HCT116 (cell line): ENCODE measurements around the gene SH2D3C. TPM values are rescaled to one million over a fixed set of nuclear protein-coding genes. Genes with fewer than 3 reads are reported as not detected.

Experiments used
- ATAC-seq: fragments of 200-7000 bp; cut with Tn5 transposase; 2 replicates; pipeline ENCODE4 v1.9.1; 2020; ENCODE audit warnings: mild to moderate bottlenecking, moderate library complexity
- BruUV-seq: library from RNA; stranded (reverse); fragments of 400-500 nt; replicated peaks from 2 replicates; lab custom pipeline; 2021; lab: Mats Ljungman, UMichigan
- CTCF ChIA-PET: fragments of 300-600 bp; sonication (Branson Sonifier 250); formaldehyde crosslinking; loops from one replicate; lab custom pipeline; 2021; ENCODE audit warnings: antibody characterized with exemption; lab: Charles Lee
- POLR2A ChIA-PET: fragments of 300-600, 350-600 bp; sonication (Branson Sonifier 250); formaldehyde crosslinking; loops from one replicate; lab custom pipeline; 2021; ENCODE audit warnings: antibody characterized with exemption; lab: Charles Lee
- RAD21 ChIA-PET, 2 experiments: fragments of 300-600 bp; sonication (Branson Sonifier 250); formaldehyde crosslinking; loops; one replicate each; lab custom pipeline; 2023; ENCODE audit warnings: low total read pairs in 2 of 2; ENCODE audit not compliant: uncharacterized antibody in 2 of 2, unreplicated experiment in 2 of 2, low non-redundant PET in 1 of 2; lab: Charles Lee
- DNase-seq: peaks from one replicate; pipeline ENCODE4 v3.0.0-alpha.2; 2010; ENCODE audit warnings: low read depth, low spot score
- H2AFZ ChIP-seq: fragments of 200-600 bp; shearing (Covaris generic), sonication (generic); 2 replicates; pipeline ENCODE4 v1.6.1; 2017; ENCODE audit warnings: low read depth, mixed run types, mixed read lengths, antibody characterized with exemption, low read length; ENCODE audit not compliant: poor library complexity, severe bottlenecking
- H3K27ac ChIP-seq: 2 replicates; pipeline ENCODE4 v1.5.1; 2012; ENCODE audit warnings: low read depth, low read length
- H3K27me3 ChIP-seq: fragments of 200-600 bp; sonication (generic); 2 replicates; pipeline ENCODE4 v1.6.1; 2016; ENCODE audit warnings: mixed run types, low read length, mixed read lengths; ENCODE audit not compliant: insufficient read depth
- H3K36me3 ChIP-seq, 2 experiments: fragments of 200-500 bp in 1 of 2; fragments of 200-600 bp in 1 of 2; sonication (Bioruptor generic) in 1 of 2; sonication (generic) in 1 of 2; 2 replicates each; pipeline versions ENCODE4 v1.5.1 to v1.6.1; 2014 to 2016; ENCODE audit warnings: low read length in 2 of 2, inconsistent platforms in 1 of 2, mixed read lengths in 1 of 2, mixed run types in 1 of 2; ENCODE audit not compliant: insufficient read depth in 2 of 2, control insufficient read depth in 1 of 2
- H3K4me1 ChIP-seq, 2 experiments: fragments of 200-600 bp in 1 of 2; sonication (generic) in 1 of 2; 2 replicates each; pipeline versions ENCODE4 v1.5.1 to v1.6.1; 2012 to 2017; ENCODE audit warnings: low read length in 2 of 2, inconsistent platforms in 1 of 2, mild to moderate bottlenecking in 1 of 2, mixed read lengths in 1 of 2, mixed run types in 1 of 2, moderate library complexity in 1 of 2; ENCODE audit not compliant: insufficient read depth in 2 of 2, control insufficient read depth in 1 of 2
- H3K4me2 ChIP-seq: fragments of 200-600 bp; sonication (generic); 2 replicates; pipeline ENCODE4 v1.6.1; 2017; ENCODE audit warnings: mixed run types, low read length, mixed read lengths
- H3K4me3 ChIP-seq, 2 experiments: fragments of 200-600 bp in 1 of 2; sonication (generic) in 1 of 2; replicated peaks in 1 of 2; 2 replicates each; pipeline ENCODE4 v1.5.1; 2011 to 2016; ENCODE audit warnings: low read length in 2 of 2, control low read depth in 1 of 2, low read depth in 1 of 2, mild to moderate bottlenecking in 1 of 2, mixed read lengths in 1 of 2, mixed run types in 1 of 2
- H3K79me2 ChIP-seq: fragments of 200-600 bp; sonication (generic); 2 replicates; pipeline ENCODE4 v1.6.1; 2017; ENCODE audit warnings: mild to moderate bottlenecking, mixed run types, low read length, moderate library complexity, mixed read lengths; ENCODE audit not compliant: insufficient read depth
- H3K9ac ChIP-seq: fragments of 200-600 bp; sonication (generic); 2 replicates; pipeline ENCODE4 v1.6.1; 2016; ENCODE audit warnings: low read length, mixed read lengths
- H3K9me2 ChIP-seq: fragments of 200-600 bp; sonication (generic), shearing (Covaris generic); 2 replicates; pipeline ENCODE4 v1.6.1; 2017; ENCODE audit warnings: mixed run types, mild to moderate bottlenecking, moderate library complexity; ENCODE audit not compliant: insufficient read depth
- H3K9me3 ChIP-seq, 2 experiments: fragments of 200-500 bp in 1 of 2; fragments of 200-600 bp in 1 of 2; sonication (Bioruptor generic) in 1 of 2; sonication (generic) in 1 of 2; 2 replicates each; pipeline ENCODE4 v1.6.1; 2014 to 2017; ENCODE audit warnings: low read length in 2 of 2, mixed read lengths in 2 of 2, inconsistent platforms in 1 of 2, low read depth in 1 of 2, mild to moderate bottlenecking in 1 of 2, mixed run types in 1 of 2, moderate library complexity in 1 of 2; ENCODE audit not compliant: control insufficient read depth in 1 of 2, insufficient read depth in 1 of 2
- H4K20me1 ChIP-seq: fragments of 200-600 bp; sonication (generic), shearing (Covaris generic); 2 replicates; pipeline ENCODE4 v1.6.1; 2017; ENCODE audit warnings: mixed run types, mild to moderate bottlenecking, moderate library complexity; ENCODE audit not compliant: insufficient read depth
- CEBPB ChIP-seq: IDR thresholded peaks from 2 replicates; pipeline ENCODE4 v1.6.1; 2012; ENCODE audit warnings: low read depth
- EGR1 ChIP-seq: IDR thresholded peaks from 2 replicates; pipeline ENCODE4 v1.6.1; 2012; ENCODE audit warnings: low read depth
- ELF1 ChIP-seq: IDR thresholded peaks from 2 replicates; pipeline ENCODE4 v1.6.1; 2012; ENCODE audit warnings: low read depth, borderline replicate concordance
- EZH2 ChIP-seq: fragments of 200-600 bp; sonication (generic); IDR thresholded peaks from 2 replicates; pipeline ENCODE4 v1.6.1; 2017; ENCODE audit warnings: antibody characterized with exemption, mixed run types
- EZH2phosphoT487 ChIP-seq: fragments of 200-600 bp; IDR thresholded peaks from 2 replicates; pipeline ENCODE4 v1.6.1; 2018; ENCODE audit warnings: antibody characterized with exemption, borderline replicate concordance
- FOSL1 ChIP-seq: IDR thresholded peaks from 2 replicates; pipeline ENCODE4 v1.6.1; 2012; ENCODE audit warnings: low read depth
- JUND ChIP-seq: IDR thresholded peaks from 2 replicates; pipeline ENCODE4 v1.6.1; 2012
- SIN3A ChIP-seq: IDR thresholded peaks from 2 replicates; pipeline ENCODE4 v1.6.1; 2012; ENCODE audit warnings: low read depth
- SP1 ChIP-seq: IDR thresholded peaks from 2 replicates; pipeline ENCODE4 v1.6.1; 2012; ENCODE audit warnings: low read depth
- TCF7L2 ChIP-seq: IDR thresholded peaks from 2 replicates; pipeline ENCODE4 v1.7.0; 2011; ENCODE audit warnings: borderline replicate concordance, inconsistent platforms; ENCODE audit not compliant: insufficient read depth, insufficient read length; ENCODE audit errors: extremely low read depth
- YY1 ChIP-seq: IDR thresholded peaks from 2 replicates; pipeline ENCODE4 v1.6.1; 2011; ENCODE audit warnings: low read length, low read depth, moderate library complexity, mild to moderate bottlenecking; ENCODE audit not compliant: insufficient replicate concordance; ENCODE audit errors: extremely low read depth
- ZFX ChIP-seq: fragments of 450-650 bp; IDR thresholded peaks from 2 replicates; pipeline ENCODE4 v1.6.1; 2017
- ZNF274 ChIP-seq: fragments of 200-500 bp; sonication (Bioruptor generic); IDR thresholded peaks from 2 replicates; pipeline ENCODE4 v1.6.1; 2014; ENCODE audit warnings: mild to moderate bottlenecking, low read depth, low read length, inconsistent platforms
- intact Hi-C: fragments of 100-400 bp; cut with micrococcal nuclease; formaldehyde crosslinking; loops from 2 replicates; pipeline ENCODE4 v1.10.0; 2022
- total RNA-seq: library from RNA; stranded (reverse); gene quantifications from one replicate; pipeline ENCODE4 v1.2.1, GENCODE V29; 2021; ENCODE audit not compliant: unreplicated experiment
- TF ChIP-seq, protein P1 (sequence below): IDR thresholded peaks from 2 replicates; pipeline ENCODE4 v1.6.1; 2012
- TF ChIP-seq, protein P2 (sequence below): IDR thresholded peaks from 2 replicates; pipeline ENCODE4 v1.6.1; 2011; ENCODE audit warnings: mild to moderate bottlenecking, low read length, moderate library complexity; ENCODE audit not compliant: insufficient replicate concordance; ENCODE audit errors: extremely low read depth
- TF ChIP-seq, protein P3 (sequence below), 3 experiments: fragments of 200-600 bp in 1 of 3; sonication (generic) in 1 of 3; IDR thresholded peaks in 2 of 3; conservative IDR thresholded peaks in 1 of 3; 2 replicates each; pipeline ENCODE4 v1.5.1; 2012 to 2017; ENCODE audit warnings: low read depth in 2 of 3, low read length in 2 of 3, antibody characterized with exemption in 1 of 3, borderline replicate concordance in 1 of 3, control low read depth in 1 of 3, mild to moderate bottlenecking in 1 of 3, mixed read lengths in 1 of 3, mixed run types in 1 of 3, moderate library complexity in 1 of 3; ENCODE audit not compliant: insufficient read depth in 1 of 3
- TF ChIP-seq, protein P4 (sequence below): IDR thresholded peaks from 2 replicates; pipeline ENCODE4 v1.6.1; 2012

SH2D3C gene
- total RNA-seq, 1 experiment from 2014 or later, result 1.3 TPM

DNA sequence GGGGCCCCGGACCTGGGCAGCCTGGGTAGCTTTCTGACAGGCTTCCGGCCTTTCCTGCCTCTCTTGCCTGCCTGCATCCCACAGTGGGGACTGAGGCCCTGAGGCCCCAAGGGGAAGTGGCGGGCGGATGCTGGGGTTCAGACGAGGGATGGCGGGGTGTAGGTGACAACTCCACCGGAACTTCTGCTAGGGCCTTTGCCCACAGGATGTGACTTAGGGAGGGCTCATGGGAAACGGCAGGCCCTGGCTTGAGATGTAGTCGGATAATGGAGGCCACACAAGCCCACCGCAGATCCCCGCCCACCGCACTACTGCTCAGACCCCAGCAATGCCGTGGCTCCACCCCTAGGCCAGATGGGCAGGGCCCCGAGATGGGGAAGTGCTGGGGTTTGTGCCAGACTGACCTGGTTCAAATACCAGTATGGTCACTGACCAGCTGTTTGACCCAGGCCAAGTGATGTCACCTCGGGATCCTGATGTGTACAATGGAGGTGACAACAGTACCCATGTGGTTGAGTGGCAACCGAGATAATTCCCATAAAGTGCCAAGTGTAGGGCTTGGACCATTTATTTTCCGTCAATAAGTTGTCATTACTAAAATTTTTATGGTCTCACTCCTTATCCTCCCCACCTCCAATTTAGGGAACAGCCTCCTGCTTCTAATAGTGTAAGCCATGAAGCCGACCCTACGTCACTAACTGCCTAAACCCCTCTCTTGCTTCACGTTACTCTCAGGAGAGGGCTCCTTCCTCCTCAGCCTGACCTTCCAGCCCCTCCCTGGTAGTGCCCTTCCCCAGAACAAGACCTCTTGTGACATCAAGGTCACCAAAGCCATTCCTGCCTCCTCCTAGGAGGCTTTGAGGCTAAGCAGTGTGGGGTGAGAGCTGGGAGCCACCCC lies 4.9 kb upstream of the SH2D3C start:
- no peaks in the 10 kb centered on the region for H3K27me3 ChIP-seq
- peaks cover 11 to 15% of the 10 kb centered on the region in 2 experiments for H3K36me3 ChIP-seq
- H3K9me2 ChIP-seq, result no peaks in the 10 kb centered on the region
- ATAC-seq, result no peak
- peaks cover 15% of the 10 kb centered on the region; the same call in 1 of the 2 replicates for H4K20me1 ChIP-seq
- CTCF ChIA-PET, result interaction anchor here (0.6 to 1.5 kb wide), 2 partner anchors 12 to 139 kb away, joined by 5 read pairs; no protein-coding TSS in a partner anchor
- H2AFZ ChIP-seq, result no peak overlapping the region
- H3K4me3 ChIP-seq, result no peak overlapping the region
- peaks cover 13 to 14% of the 10 kb centered on the region in 2 experiments; a peak in 3 of 4 replicates for H3K4me1 ChIP-seq
- no peak for DNase-seq
- no peaks in the 10 kb centered on the region for H3K9me3 ChIP-seq
- POLR2A ChIA-PET, result no interaction called here
- intact Hi-C loops, result loop anchor here (2.0 kb wide), 1 partner anchor 193 kb away; no protein-coding TSS in a partner anchor
- TF ChIP-seq EZH2phosphoT487 (no peak), SP1 (no peak), SIN3A (no peak), EZH2 (no peak), EGR1 (no peak), FOSL1 (no peak), TCF7L2 (no peak), ZNF274 (no peak), ZFX (no peak), ELF1 (no peak), YY1 (no peak), JUND (no peak), CEBPB (no peak)
- TF ChIP-seq, protein P1, sequence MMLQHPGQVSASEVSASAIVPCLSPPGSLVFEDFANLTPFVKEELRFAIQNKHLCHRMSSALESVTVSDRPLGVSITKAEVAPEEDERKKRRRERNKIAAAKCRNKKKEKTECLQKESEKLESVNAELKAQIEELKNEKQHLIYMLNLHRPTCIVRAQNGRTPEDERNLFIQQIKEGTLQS, result no peak
- TF ChIP-seq, protein P2, sequence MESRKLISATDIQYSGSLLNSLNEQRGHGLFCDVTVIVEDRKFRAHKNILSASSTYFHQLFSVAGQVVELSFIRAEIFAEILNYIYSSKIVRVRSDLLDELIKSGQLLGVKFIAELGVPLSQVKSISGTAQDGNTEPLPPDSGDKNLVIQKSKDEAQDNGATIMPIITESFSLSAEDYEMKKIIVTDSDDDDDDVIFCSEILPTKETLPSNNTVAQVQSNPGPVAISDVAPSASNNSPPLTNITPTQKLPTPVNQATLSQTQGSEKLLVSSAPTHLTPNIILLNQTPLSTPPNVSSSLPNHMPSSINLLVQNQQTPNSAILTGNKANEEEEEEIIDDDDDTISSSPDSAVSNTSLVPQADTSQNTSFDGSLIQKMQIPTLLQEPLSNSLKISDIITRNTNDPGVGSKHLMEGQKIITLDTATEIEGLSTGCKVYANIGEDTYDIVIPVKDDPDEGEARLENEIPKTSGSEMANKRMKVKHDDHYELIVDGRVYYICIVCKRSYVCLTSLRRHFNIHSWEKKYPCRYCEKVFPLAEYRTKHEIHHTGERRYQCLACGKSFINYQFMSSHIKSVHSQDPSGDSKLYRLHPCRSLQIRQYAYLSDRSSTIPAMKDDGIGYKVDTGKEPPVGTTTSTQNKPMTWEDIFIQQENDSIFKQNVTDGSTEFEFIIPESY, result no peak
- TF ChIP-seq, protein P3, sequence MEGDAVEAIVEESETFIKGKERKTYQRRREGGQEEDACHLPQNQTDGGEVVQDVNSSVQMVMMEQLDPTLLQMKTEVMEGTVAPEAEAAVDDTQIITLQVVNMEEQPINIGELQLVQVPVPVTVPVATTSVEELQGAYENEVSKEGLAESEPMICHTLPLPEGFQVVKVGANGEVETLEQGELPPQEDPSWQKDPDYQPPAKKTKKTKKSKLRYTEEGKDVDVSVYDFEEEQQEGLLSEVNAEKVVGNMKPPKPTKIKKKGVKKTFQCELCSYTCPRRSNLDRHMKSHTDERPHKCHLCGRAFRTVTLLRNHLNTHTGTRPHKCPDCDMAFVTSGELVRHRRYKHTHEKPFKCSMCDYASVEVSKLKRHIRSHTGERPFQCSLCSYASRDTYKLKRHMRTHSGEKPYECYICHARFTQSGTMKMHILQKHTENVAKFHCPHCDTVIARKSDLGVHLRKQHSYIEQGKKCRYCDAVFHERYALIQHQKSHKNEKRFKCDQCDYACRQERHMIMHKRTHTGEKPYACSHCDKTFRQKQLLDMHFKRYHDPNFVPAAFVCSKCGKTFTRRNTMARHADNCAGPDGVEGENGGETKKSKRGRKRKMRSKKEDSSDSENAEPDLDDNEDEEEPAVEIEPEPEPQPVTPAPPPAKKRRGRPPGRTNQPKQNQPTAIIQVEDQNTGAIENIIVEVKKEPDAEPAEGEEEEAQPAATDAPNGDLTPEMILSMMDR (IDR thresholded peaks at IDR 0.05 in 2 of 3, conservative IDR thresholded peaks at IDR 0.05 in 1 of 3; ENCODE audit: borderline replicate concordance in 1 of 3, insufficient read depth in 1 of 3, low read depth in 2 of 3, low read length in 2 of 3), result no peak
- TF ChIP-seq, protein P4, sequence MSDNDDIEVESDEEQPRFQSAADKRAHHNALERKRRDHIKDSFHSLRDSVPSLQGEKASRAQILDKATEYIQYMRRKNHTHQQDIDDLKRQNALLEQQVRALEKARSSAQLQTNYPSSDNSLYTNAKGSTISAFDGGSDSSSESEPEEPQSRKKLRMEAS, result no peak
- H3K27ac ChIP-seq, result no peak overlapping the region
- RAD21 ChIA-PET, result interaction anchor here in 1 of 2 experiments (1.2 kb wide), 1 partner anchor 48 kb away, joined by 3 read pairs; the partner anchor contains the start of gene TOR2A
- no peak overlapping the region for H3K4me2 ChIP-seq
- no peak overlapping the region for H3K9ac ChIP-seq
- peaks cover 24% of the 10 kb centered on the region for H3K79me2 ChIP-seq
- no TSS peak for BruUV-seq
